ENCODE data around the gene CACNA1A.

DNA sequence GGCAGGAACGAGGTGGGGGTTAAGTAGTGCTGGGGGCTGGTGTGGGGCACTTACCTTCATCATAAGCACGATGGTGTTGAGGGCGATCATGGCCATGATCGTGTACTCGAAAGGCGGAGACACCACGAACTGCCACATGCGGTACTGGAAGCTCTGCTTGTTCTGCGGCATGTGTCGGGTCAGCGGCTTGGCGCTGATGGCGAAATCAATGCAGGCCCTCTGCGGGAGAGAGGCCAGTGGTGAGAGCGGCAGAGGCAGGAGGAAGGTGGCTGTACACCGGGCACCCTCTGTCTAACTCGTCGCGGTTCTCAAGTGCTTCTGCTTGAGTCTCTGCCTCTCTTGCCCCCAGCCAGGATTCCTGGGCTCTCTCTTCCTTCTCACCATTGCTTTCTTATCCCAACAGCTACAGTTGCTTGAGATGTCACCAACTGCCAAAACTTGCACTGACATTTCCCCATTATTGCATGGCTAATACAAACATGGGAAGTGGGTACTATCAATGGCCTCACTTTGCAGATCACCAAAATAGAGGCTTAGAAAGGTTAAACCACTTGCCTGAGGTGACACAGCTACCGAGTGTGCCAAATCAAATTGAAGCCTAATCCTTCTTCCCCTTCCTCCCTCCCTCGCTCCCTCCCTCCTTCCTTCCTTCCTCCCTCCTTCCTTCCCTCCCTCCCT lies 251.1 kb downstream of the CACNA1A start:
- TF ChIP-seq, protein P1, sequence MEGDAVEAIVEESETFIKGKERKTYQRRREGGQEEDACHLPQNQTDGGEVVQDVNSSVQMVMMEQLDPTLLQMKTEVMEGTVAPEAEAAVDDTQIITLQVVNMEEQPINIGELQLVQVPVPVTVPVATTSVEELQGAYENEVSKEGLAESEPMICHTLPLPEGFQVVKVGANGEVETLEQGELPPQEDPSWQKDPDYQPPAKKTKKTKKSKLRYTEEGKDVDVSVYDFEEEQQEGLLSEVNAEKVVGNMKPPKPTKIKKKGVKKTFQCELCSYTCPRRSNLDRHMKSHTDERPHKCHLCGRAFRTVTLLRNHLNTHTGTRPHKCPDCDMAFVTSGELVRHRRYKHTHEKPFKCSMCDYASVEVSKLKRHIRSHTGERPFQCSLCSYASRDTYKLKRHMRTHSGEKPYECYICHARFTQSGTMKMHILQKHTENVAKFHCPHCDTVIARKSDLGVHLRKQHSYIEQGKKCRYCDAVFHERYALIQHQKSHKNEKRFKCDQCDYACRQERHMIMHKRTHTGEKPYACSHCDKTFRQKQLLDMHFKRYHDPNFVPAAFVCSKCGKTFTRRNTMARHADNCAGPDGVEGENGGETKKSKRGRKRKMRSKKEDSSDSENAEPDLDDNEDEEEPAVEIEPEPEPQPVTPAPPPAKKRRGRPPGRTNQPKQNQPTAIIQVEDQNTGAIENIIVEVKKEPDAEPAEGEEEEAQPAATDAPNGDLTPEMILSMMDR (IDR thresholded peaks at IDR 0.05), result no peak
- no peak for TF ChIP-seq POLR2A (IDR thresholded peaks at IDR 0.05)
- TF ChIP-seq POLR2AphosphoS5 (IDR thresholded peaks at IDR 0.05; ENCODE audit: insufficient read depth in 1 of 2, low read depth in 1 of 2), result no peak
